ENCODE results near the gene SURF4. TPM values are rescaled to one million over a fixed set of nuclear protein-coding genes. Genes with fewer than 3 reads are reported as not detected.

SURF4 gene
- total and polyA plus RNA-seq, 2 of the 13 experiments (the other 11 are each of a cell fraction or from before 2014, with no cell fraction given) = 220 to 265 TPM

- TF ChIP-seq RERE (CRISPR knock-in tag; IDR thresholded peaks at IDR 0.05; ENCODE audit: low read depth) = 0 out of 2 replicates have a peak, but pooled peaks have one; percentile 29
- peak; percentile 82; the same call in 1 of the 2 replicates for TF ChIP-seq ZNF335 (CRISPR knock-in tag; IDR thresholded peaks at IDR 0.05)
- TF ChIP-seq EP300 (IDR thresholded peaks at IDR 0.05; ENCODE audit: low read depth in 2 of 2, low read length in 2 of 2) = peak; percentile 40 to 70; a peak in 3 of 4 replicates
- TF ChIP-seq EP300 (CRISPR knock-in tag; IDR thresholded peaks at IDR 0.05; ENCODE audit: borderline replicate concordance) = peak; percentile 43; the same call in 1 of the 2 replicates
- peak; percentile 29; the same call in 1 of the 2 replicates for TF ChIP-seq ZNF296 (CRISPR knock-in tag; conservative IDR thresholded peaks at IDR 0.05)
- peak; percentile 92 to 95; a peak in 3 of 4 replicates for TF ChIP-seq HMGXB4 (CRISPR knock-in tag; IDR thresholded peaks at IDR 0.05; ENCODE audit: borderline replicate concordance in 1 of 2, low read depth in 1 of 2)
- no peak for TF ChIP-seq FOXA1 (IDR thresholded peaks at IDR 0.05)
- peak; percentile 67 for TF ChIP-seq FOXA1 (CRISPR knock-in tag; IDR thresholded peaks at IDR 0.05)
- peak; percentile 69 for TF ChIP-seq PAXIP1 (CRISPR knock-in tag; conservative IDR thresholded peaks at IDR 0.05)
- peak; percentile 92 for TF ChIP-seq YY1 (IDR thresholded peaks at IDR 0.05; ENCODE audit: insufficient read depth, insufficient replicate concordance, low read depth, low read length)
- TF ChIP-seq NFKBIZ (CRISPR knock-in tag; IDR thresholded peaks at IDR 0.05) = peak; percentile 84
- TF ChIP-seq ZMAT3 (CRISPR knock-in tag; conservative IDR thresholded peaks at IDR 0.05) = peak; percentile 52; the same call in 1 of the 2 replicates
- TF ChIP-seq DMAP1 (CRISPR knock-in tag; IDR thresholded peaks at IDR 0.05) = peak; percentile 96
- peak; percentile 80 for TF ChIP-seq ZNF350 (CRISPR knock-in tag; IDR thresholded peaks at IDR 0.05; ENCODE audit: borderline replicate concordance, low read depth)
- TF ChIP-seq ZBTB38 (CRISPR knock-in tag; IDR thresholded peaks at IDR 0.05) = peak; percentile 97
These were observed 39.7 kb downstream of the SURF4 start, which contains the start of gene SURF6 (continued) for GRCh38 chr9:133335924-133336811.
